SKM-1 treated with dmso at 0.1 percent for 144 hours (cell line): ENCODE measurements around the gene ENPP3.

ENCODE experiments used
- DNase-seq: peaks from one replicate; lab custom pipeline; 2025; ENCODE audit not compliant: unreplicated experiment; lab: John Stamatoyannopoulos, UW

The ENPP3 gene

GRCh38 chr6:131795366-131795765, 158.3 kb downstream of the ENPP3 start:
- DNase-seq = no peak
